NCI-H510A (cell line): ENCODE results near the gene WAC.
A peak's percentile ranks its signal among the peaks of the same experiment; 100 is the strongest.
"Not testable (repeated sequence)": the region's sequence is repeated elsewhere in the genome, so short reads cannot be mapped to it uniquely, and the experiment has no call there.

ENCODE experiments used
- DNase-seq: peaks from one replicate; lab custom pipeline; 2025; lab: John Stamatoyannopoulos, UW

Gene WAC

GRCh38 chr10:28616514-28616913 lies 83.6 kb downstream of the WAC start:
- no peak for DNase-seq

GRCh38 chr10:28619455-28619854 lies 86.5 kb downstream of the WAC start:
- no peak for DNase-seq

GRCh38 chr10:28620251-28620650 lies 87.3 kb downstream of the WAC start:
- no peak for DNase-seq

GRCh38 chr10:28623483-28623882 lies 90.6 kb downstream of the WAC start:
- no peak for DNase-seq

- DNase-seq = no peak
Observed at GRCh38 chr10:28624351-28624750, 91.4 kb downstream of the WAC start.

- no peak for DNase-seq
Observed at GRCh38 chr10:28627102-28627501, 94.2 kb downstream of the WAC start.

GRCh38 chr10:28628184-28628893 lies 95.4 kb downstream of the WAC start:
- DNase-seq = peak; percentile 29

GRCh38 chr10:28631896-28632583 lies 99.1 kb downstream of the WAC start:
- DNase-seq = no peak

GRCh38 chr10:28632584-28632945 lies 99.6 kb downstream of the WAC start:
- DNase-seq = no peak

GRCh38 chr10:28633750-28634149 lies 100.8 kb downstream of the WAC start:
- DNase-seq = no peak

- no peak for DNase-seq
Observed at GRCh38 chr10:28637346-28637745, 104.4 kb downstream of the WAC start.

- DNase-seq = no peak
Observed at GRCh38 chr10:28638392-28638791, 105.5 kb downstream of the WAC start.

- no peak for DNase-seq
Observed at GRCh38 chr10:28640551-28640950, 107.6 kb downstream of the WAC start.

- no peak for DNase-seq
Observed at GRCh38 chr10:28644647-28645046, 111.7 kb downstream of the WAC start.

- DNase-seq = no peak
Observed at GRCh38 chr10:28652106-28652505, 119.2 kb downstream of the WAC start.

GRCh38 chr10:28652703-28653102 lies 119.8 kb downstream of the WAC start:
- DNase-seq = no peak

GRCh38 chr10:28658824-28659223 lies 125.9 kb downstream of the WAC start:
- DNase-seq = not testable (repeated sequence)

GRCh38 chr10:28661035-28661434 lies 128.1 kb downstream of the WAC start:
- DNase-seq = no peak

- peak; percentile 54 for DNase-seq
Observed at GRCh38 chr10:28663576-28664368, 130.9 kb downstream of the WAC start.

- DNase-seq = no peak
Observed at GRCh38 chr10:28664369-28664740, 131.4 kb downstream of the WAC start.

- no peak for DNase-seq
Observed at GRCh38 chr10:28666751-28667467, 134.0 kb downstream of the WAC start.
